Activated CD8-positive, alpha-beta memory T cell treated with anti-CD3 and anti-CD28 coated beads for 1 hour (primary cell): ENCODE results near the gene RXYLT1.
"Not testable (repeated sequence)": the region's sequence is repeated elsewhere in the genome, so short reads cannot be mapped to it uniquely, and the experiment has no call there.

Source experiments
- DNase-seq, 2 donors: peaks; one replicate each; pipeline ENCODE4 v3.0.0-alpha.2; 2020; ENCODE audit warnings: low read depth in 1 of 2; ENCODE audit errors: extremely low read depth in 1 of 2

Gene RXYLT1

GRCh38 chr12:63841571-63841970, 61.9 kb downstream of the RXYLT1 start:
- no peak for DNase-seq

- DNase-seq: not testable (repeated sequence)
Measured at GRCh38 chr12:63842750-63843149, 63.0 kb downstream of the RXYLT1 start.

GRCh38 chr12:63843254-63843720, 63.6 kb downstream of the RXYLT1 start:
- no peak for DNase-seq

- DNase-seq: peak; percentile 52 to 62
Measured at GRCh38 chr12:63843721-63844390, 64.1 kb downstream of the RXYLT1 start.

- DNase-seq: no peak
Measured at GRCh38 chr12:63844391-63845341, 65.0 kb downstream of the RXYLT1 start, which contains the start of gene SRGAP1. TSS of gene SRGAP1 (plus strand) at chr12:63844700. CDS start at chr12:63844817, 117 bp downstream.

GRCh38 chr12:63845726-63846125, 66.0 kb downstream of the RXYLT1 start:
- DNase-seq: no peak

GRCh38 chr12:63846238-63846967, 66.7 kb downstream of the RXYLT1 start:
- no peak for DNase-seq

GRCh38 chr12:63848450-63848849, 68.7 kb downstream of the RXYLT1 start:
- DNase-seq: no peak

- DNase-seq: no peak
Measured at GRCh38 chr12:63849106-63849620, 69.5 kb downstream of the RXYLT1 start.

- no peak for DNase-seq
Measured at GRCh38 chr12:63849641-63850040, 69.9 kb downstream of the RXYLT1 start.

- DNase-seq: no peak
Measured at GRCh38 chr12:63853978-63854377, 74.3 kb downstream of the RXYLT1 start.

- no peak for DNase-seq
Measured at GRCh38 chr12:63855299-63855698, 75.6 kb downstream of the RXYLT1 start.

GRCh38 chr12:63857771-63858670, 78.3 kb downstream of the RXYLT1 start:
- no peak for DNase-seq
